Measurements from ENCODE around the gene PTPRU. TPM values are rescaled to one million over a fixed set of nuclear protein-coding genes. Genes with fewer than 3 reads are reported as not detected.

The PTPRU gene
- total and polyA plus RNA-seq, 2 of the 8 experiments (the other 6 are each of a cell fraction or from before 2014, with no cell fraction given), result 33.8 to 41.8 TPM

GRCh38 chr1:29292344-29292743 lies 56.0 kb downstream of the PTPRU start:
- H2BK120ac ChIP-seq (replicated peaks; ENCODE audit: low read depth, low read length), result no peak overlapping the region
- no peak overlapping the region for H3K56ac ChIP-seq (replicated peaks; ENCODE audit: insufficient read length, low read depth, low read length)
- FAIRE-seq (no peak), DNase-seq (ENCODE audit: low read depth in 1 of 2, low spot score in 2 of 2) (no peak)
- no peak overlapping the region for H2BK20ac ChIP-seq (ENCODE audit: low read length)
- H3K27me3 ChIP-seq (replicated peaks in 1 of 4; ENCODE audit: control insufficient read depth in 3 of 4, extremely low read depth in 1 of 4, insufficient read depth in 3 of 4, low read length in 3 of 4), result no peaks in the 10 kb centered on the region
- peaks cover 0 to 10% (median 0%) of the 10 kb centered on the region in 4 experiments; a peak in 2 of 8 replicates for H3K36me3 ChIP-seq (ENCODE audit: control insufficient read depth in 2 of 4, insufficient read depth in 4 of 4, low read length in 3 of 4)
- no peak overlapping the region for H3K4me3 ChIP-seq (ENCODE audit: extremely low read depth in 1 of 4, insufficient read depth in 2 of 4, low read depth in 3 of 4, low read length in 4 of 4)
- CTCF ChIA-PET (ENCODE audit: partially characterized antibody), result interaction anchor here (1.8 kb wide), 1 partner anchor 45 kb away, joined by 4 read pairs; no protein-coding TSS in a partner anchor
- H2AFZ ChIP-seq (ENCODE audit: low read length), result no peak overlapping the region
- H3K4ac ChIP-seq (replicated peaks; ENCODE audit: insufficient read length, low read depth, low read length), result no peak overlapping the region
- H4K5ac ChIP-seq (ENCODE audit: insufficient read length, low read depth, low read length), result no peak overlapping the region
- no peak overlapping the region for H2BK5ac ChIP-seq (ENCODE audit: low read depth, low read length)
- no peak overlapping the region for H2AK5ac ChIP-seq (ENCODE audit: low read depth, low read length)
- H3K23ac ChIP-seq (ENCODE audit: insufficient read length), result no peak overlapping the region
- TF ChIP-seq EP300 (IDR thresholded peaks at IDR 0.05; ENCODE audit: borderline replicate concordance in 1 of 2, low read depth in 2 of 2, low read length in 2 of 2), result no peak
- TF ChIP-seq RBBP5 (IDR thresholded peaks at IDR 0.05; ENCODE audit: borderline replicate concordance, low read depth, low read length), result no peak
- TF ChIP-seq JUN (IDR thresholded peaks at IDR 0.05; ENCODE audit: low read depth, low read length), result no peak
- TF ChIP-seq RFX5 (IDR thresholded peaks at IDR 0.05; ENCODE audit: borderline replicate concordance, low read depth, low read length), result no peak
- TF ChIP-seq YY1 (IDR thresholded peaks at IDR 0.05; ENCODE audit: low read depth, low read length), result no peak
- TF ChIP-seq ATF3 (IDR thresholded peaks at IDR 0.05; ENCODE audit: insufficient read depth, low read depth, low read length), result no peak
- TF ChIP-seq TBP (IDR thresholded peaks at IDR 0.05; ENCODE audit: low read depth, low read length), result no peak
- TF ChIP-seq SP2 (IDR thresholded peaks at IDR 0.05; ENCODE audit: low read length), result no peak
- no peak for TF ChIP-seq SP4 (IDR thresholded peaks at IDR 0.05; ENCODE audit: low read length)
- no peak for TF ChIP-seq SP1 (IDR thresholded peaks at IDR 0.05; ENCODE audit: low read depth, low read length)
- TF ChIP-seq CTBP2 (IDR thresholded peaks at IDR 0.05; ENCODE audit: borderline replicate concordance, insufficient read depth, insufficient read length, low read length), result no peak
- no peak for TF ChIP-seq BACH1 (IDR thresholded peaks at IDR 0.05; ENCODE audit: low read length)
- no peak overlapping the region for H2BK15ac ChIP-seq (ENCODE audit: low read length)
- WGBS, 2 experiments (ENCODE audit: extremely low coverage in 1 of 2, insufficient coverage in 1 of 2, insufficient read length in 1 of 2, insufficient replicate concordance in 2 of 2, low coverage in 1 of 2, low lambda C conversion rate in 2 of 2, missing lambda C conversion rate in 1 of 2), result 84% methylated on average over 3 of the region's 3 CpGs; no CpG with 5 or more reads in 1 of the 2 experiments
- no peaks in the 10 kb centered on the region for H3K4me1 ChIP-seq (replicated peaks in 1 of 4; ENCODE audit: control insufficient read depth in 3 of 4, insufficient read depth in 4 of 4, low read length in 3 of 4)
- no peak overlapping the region for H3K18ac ChIP-seq (ENCODE audit: extremely low read depth, low read length)
- H3K27ac ChIP-seq (ENCODE audit: low read depth, low read length), result no peak overlapping the region
- no peak overlapping the region for H2BK12ac ChIP-seq (ENCODE audit: low read depth, low read length)
- H4K8ac ChIP-seq (ENCODE audit: extremely low read depth, insufficient read depth, low read length), result no peak overlapping the region
- H3K79me2 ChIP-seq (ENCODE audit: control insufficient read depth in 1 of 2, insufficient read depth in 2 of 2, low read length in 2 of 2), result no peaks in the 10 kb centered on the region
- H4K20me1 ChIP-seq (replicated peaks in 1 of 2; ENCODE audit: control insufficient read depth in 1 of 2, insufficient read depth in 2 of 2, low read length in 2 of 2), result peaks cover 0 to under 1% of the 10 kb centered on the region in 2 experiments
- no peak overlapping the region for H4K91ac ChIP-seq (replicated peaks; ENCODE audit: insufficient read length, low read length)
- H3K14ac ChIP-seq (ENCODE audit: insufficient read length), result no peak overlapping the region
- H3K23me2 ChIP-seq (ENCODE audit: low read depth, low read length), result no peaks in the 10 kb centered on the region
- H3K79me1 ChIP-seq (ENCODE audit: low read depth, low read length), result no peaks in the 10 kb centered on the region
- no peaks in the 10 kb centered on the region for H3K9me3 ChIP-seq (ENCODE audit: insufficient read depth in 2 of 2, low read depth in 1 of 2, low read length in 1 of 2)
- POLR2A ChIA-PET (ENCODE audit: partially characterized antibody), result no interaction called here
- no peak overlapping the region for H3K4me2 ChIP-seq (ENCODE audit: insufficient read depth in 1 of 2, low read depth in 2 of 2, low read length in 2 of 2)
- H3K9ac ChIP-seq (replicated peaks in 1 of 4; ENCODE audit: extremely low read depth in 1 of 4, low read depth in 3 of 4, low read length in 3 of 4), result no peak overlapping the region

Measured in H1 (cell line).